Measurements from ENCODE around the gene PTRHD1.

PTRHD1 gene

GRCh38 chr2:24830786-24831185 is 37.6 kb upstream of the PTRHD1 start:
- DNase-seq (ENCODE audit: low read depth in 1 of 2, low spot score in 1 of 2): no peak

GRCh38 chr2:24830351-24830750 is 37.2 kb upstream of the PTRHD1 start:
- DNase-seq (ENCODE audit: low read depth in 1 of 2, low spot score in 1 of 2): no peak

GRCh38 chr2:24828238-24828996 is 35.2 kb upstream of the PTRHD1 start:
- no peak for DNase-seq (ENCODE audit: low read depth in 1 of 2, low spot score in 1 of 2)

GRCh38 chr2:24827321-24828237 is 34.4 kb upstream of the PTRHD1 start:
- peak; percentile 45 to 71 for DNase-seq (ENCODE audit: low read depth in 1 of 2, low spot score in 1 of 2)

- no peak for DNase-seq (ENCODE audit: low read depth in 1 of 2, low spot score in 1 of 2)
These were observed 33.6 kb upstream of the PTRHD1 start for GRCh38 chr2:24826773-24827145.

- DNase-seq (ENCODE audit: low read depth in 1 of 2, low spot score in 1 of 2): no peak
These were observed 32.9 kb upstream of the PTRHD1 start for GRCh38 chr2:24825883-24826772.

- DNase-seq (ENCODE audit: low read depth in 1 of 2, low spot score in 1 of 2): no peak
These were observed 32.0 kb upstream of the PTRHD1 start for GRCh38 chr2:24824966-24825882.

- DNase-seq (ENCODE audit: low read depth in 1 of 2, low spot score in 1 of 2): no peak
These were observed 30.9 kb upstream of the PTRHD1 start for GRCh38 chr2:24824071-24824588.

GRCh38 chr2:24822049-24822706 is 29.0 kb upstream of the PTRHD1 start:
- DNase-seq (ENCODE audit: low read depth in 1 of 2, low spot score in 1 of 2): no peak

GRCh38 chr2:24821433-24821891 is 28.3 kb upstream of the PTRHD1 start:
- no peak for DNase-seq (ENCODE audit: low read depth in 1 of 2, low spot score in 1 of 2)

GRCh38 chr2:24820598-24821432 is 27.6 kb upstream of the PTRHD1 start:
- no peak for DNase-seq (ENCODE audit: low read depth in 1 of 2, low spot score in 1 of 2)

- no peak for DNase-seq (ENCODE audit: low read depth in 1 of 2, low spot score in 1 of 2)
These were observed 27.0 kb upstream of the PTRHD1 start for GRCh38 chr2:24820175-24820513.

- no peak for DNase-seq (ENCODE audit: low read depth in 1 of 2, low spot score in 1 of 2)
These were observed 26.4 kb upstream of the PTRHD1 start for GRCh38 chr2:24819442-24820174.

GRCh38 chr2:24818721-24819167 is 25.6 kb upstream of the PTRHD1 start:
- no peak for DNase-seq (ENCODE audit: low read depth in 1 of 2, low spot score in 1 of 2)

- no peak for DNase-seq (ENCODE audit: low read depth in 1 of 2, low spot score in 1 of 2)
These were observed 23.7 kb upstream of the PTRHD1 start for GRCh38 chr2:24816884-24817283.

GRCh38 chr2:24816404-24816803 is 23.2 kb upstream of the PTRHD1 start:
- no peak for DNase-seq (ENCODE audit: low read depth in 1 of 2, low spot score in 1 of 2)

GRCh38 chr2:24815171-24815570 is 22.0 kb upstream of the PTRHD1 start:
- no peak for DNase-seq (ENCODE audit: low read depth in 1 of 2, low spot score in 1 of 2)

- no peak for DNase-seq (ENCODE audit: low read depth in 1 of 2, low spot score in 1 of 2)
These were observed 21.3 kb upstream of the PTRHD1 start for GRCh38 chr2:24814516-24814915.

Data from activated CD4-positive, alpha-beta T cell treated with anti-CD3 and anti-CD28 coated beads, Interleukin-2, amount 50 U/mL, for 24 hours (primary cell).